CD4-positive, alpha-beta T cell treated with Interleukin-12 subunit alpha and Interleukin-12 subunit beta, for 1 hour (primary cell): ENCODE data around the gene PRKCB.
"Not testable (repeated sequence)": the region's sequence is repeated elsewhere in the genome, so short reads cannot be mapped to it uniquely, and the experiment has no call there.

ENCODE experiments used
- DNase-seq: peaks from one replicate; pipeline ENCODE4 v3.0.0-alpha.2; 2020

PRKCB gene

GRCh38 chr16:24102209-24102660, 266.5 kb downstream of the PRKCB start:
- no peak for DNase-seq

GRCh38 chr16:24105471-24105870, 269.7 kb downstream of the PRKCB start:
- DNase-seq = not testable (repeated sequence)

GRCh38 chr16:24108090-24108489, 272.3 kb downstream of the PRKCB start:
- not testable (repeated sequence) for DNase-seq

GRCh38 chr16:24111724-24112302, 276.0 kb downstream of the PRKCB start:
- DNase-seq = no peak

DNA sequence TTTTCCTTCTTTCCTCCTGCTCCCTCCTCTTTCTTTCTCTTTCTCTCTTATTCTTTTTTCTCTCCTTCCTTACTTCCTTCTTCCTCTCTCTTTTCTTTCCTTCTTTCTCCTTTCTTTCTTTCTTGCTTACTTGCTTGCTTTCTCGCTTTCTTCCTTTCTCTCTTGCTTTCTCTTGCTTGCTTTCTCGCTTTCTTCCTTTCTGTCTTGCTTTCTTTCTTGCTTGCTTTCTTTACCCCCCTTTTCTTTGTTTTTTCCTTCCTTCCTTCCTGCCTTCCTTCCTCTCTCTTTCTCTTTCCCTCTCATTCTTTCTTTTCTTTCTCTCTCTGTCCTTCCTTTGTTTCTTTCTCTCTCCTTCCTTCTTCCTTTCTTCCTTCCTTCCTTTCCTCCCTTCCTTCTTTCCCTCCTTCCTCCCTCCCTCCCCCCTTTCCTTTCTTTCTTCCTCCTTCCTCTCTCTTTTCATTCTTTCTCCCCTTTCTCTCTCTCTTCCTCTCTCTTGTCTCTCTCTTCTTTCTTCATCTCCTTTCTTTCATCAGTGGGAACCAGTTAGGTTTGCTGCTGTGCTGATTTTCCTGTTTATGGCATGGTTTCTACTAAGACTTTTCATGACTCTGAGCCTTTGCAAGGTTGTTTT, 277.4 kb downstream of the PRKCB start:
- DNase-seq = no peak

GRCh38 chr16:24114876-24115275, 279.1 kb downstream of the PRKCB start:
- DNase-seq = no peak

DNA sequence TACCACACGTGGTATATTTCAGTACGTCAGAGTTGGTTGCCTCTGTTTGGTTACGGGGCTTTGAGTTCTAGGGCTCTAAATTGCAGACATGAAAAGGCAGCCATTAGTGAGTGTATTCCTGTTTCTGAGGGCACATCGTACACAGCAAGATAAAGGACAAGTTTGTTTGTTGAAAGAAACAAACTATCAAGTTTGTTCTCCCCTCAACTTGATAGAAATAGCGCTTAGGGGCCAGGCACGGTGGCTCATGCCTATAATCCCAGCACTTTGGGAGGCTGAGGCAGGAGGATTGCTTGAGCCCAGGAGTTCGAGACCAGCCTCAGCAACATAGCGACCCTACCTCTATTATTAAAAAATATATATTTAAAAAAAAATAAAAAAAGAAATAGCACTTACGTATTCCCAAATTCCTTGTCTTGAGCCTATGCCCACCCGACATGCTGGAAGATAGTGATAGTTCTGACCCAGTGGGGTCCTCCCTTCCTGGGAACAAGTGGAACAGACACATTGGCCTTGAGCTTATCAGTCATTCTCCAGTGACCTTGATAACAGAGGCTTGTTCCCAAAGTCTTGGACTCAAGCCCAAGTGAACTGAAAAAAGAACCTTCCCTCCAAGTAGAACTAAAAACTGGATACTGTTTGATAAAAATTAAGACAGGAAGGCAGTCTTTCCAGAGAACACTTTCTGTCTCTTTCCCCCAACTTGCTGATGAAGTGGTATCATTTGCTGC, 280.4 kb downstream of the PRKCB start:
- DNase-seq = no peak

- no peak for DNase-seq
These were observed 281.2 kb downstream of the PRKCB start for GRCh38 chr16:24116989-24117388.

- no peak for DNase-seq
These were observed 281.9 kb downstream of the PRKCB start for GRCh38 chr16:24117680-24118079.

DNA sequence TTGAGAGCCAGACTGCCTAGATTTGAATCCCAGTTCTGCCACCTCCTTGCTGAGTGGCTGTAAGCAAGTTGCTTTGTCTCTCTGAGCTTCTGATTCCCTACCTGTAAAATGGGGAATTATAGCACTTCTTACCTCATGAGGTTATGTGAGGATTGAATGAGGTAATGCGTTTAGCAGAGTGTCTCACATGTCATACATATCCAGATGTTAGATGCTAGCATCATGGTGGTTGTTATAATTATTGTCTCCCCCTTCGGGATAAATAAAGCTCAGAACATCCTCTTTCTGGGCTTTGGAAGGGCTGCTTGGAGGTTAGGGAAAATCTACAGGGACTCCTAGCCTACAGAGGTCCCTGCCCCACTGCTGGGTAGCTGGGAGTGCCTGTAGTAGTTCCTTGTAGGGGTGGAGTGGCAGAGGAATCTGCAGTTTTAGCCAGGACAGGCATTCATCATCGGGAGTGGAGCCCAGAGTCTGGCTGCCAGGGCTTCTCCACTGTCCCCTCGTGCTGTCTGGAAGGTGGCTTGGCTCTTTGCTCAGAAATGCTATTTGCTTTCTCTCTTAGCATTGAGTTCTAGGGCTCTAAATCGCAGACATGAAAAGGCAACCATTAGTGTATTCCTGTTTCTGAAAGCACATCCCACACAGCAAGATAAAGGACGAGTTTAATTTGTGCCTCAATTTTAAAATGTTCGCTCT, 282.5 kb downstream of the PRKCB start:
- no peak for DNase-seq

DNA sequence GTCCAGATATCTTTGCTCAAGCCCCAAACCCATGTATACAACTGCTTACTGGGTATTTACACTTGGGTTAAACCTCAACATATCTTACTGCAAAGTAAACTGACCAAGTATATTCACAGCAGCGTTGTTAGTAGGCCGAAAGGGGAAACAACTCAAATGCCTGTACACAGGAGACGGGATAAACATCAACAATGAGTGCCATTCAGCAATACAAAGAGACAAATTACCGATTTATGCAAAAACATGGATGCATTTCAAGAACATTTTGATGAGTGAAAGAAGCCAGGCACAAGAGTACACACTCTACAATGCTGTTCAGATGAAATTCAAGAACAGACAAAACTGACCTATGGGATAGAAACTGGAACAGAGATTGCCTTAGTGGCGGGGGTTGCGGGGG, 284.0 kb downstream of the PRKCB start:
- no peak for DNase-seq

DNA sequence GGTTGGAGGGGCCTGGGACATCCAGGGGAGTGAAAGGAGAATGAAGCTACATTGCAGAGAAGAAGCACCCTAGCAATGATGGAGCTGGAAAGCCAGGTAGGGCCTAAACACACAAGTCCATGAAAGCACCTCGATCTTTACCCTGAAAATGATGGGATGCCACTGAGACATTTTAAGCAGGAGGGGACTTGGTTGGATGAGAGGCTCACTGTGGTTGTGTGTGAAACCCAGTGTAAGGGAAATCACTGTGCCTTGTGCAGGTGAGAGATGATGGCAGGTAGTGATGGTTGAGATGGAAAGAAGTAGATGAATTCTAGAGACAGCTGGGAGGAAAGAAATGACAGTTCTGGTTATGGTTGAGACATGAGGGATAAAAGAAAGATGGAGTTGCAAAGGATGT, 287.5 kb downstream of the PRKCB start:
- DNase-seq = no peak

DNA sequence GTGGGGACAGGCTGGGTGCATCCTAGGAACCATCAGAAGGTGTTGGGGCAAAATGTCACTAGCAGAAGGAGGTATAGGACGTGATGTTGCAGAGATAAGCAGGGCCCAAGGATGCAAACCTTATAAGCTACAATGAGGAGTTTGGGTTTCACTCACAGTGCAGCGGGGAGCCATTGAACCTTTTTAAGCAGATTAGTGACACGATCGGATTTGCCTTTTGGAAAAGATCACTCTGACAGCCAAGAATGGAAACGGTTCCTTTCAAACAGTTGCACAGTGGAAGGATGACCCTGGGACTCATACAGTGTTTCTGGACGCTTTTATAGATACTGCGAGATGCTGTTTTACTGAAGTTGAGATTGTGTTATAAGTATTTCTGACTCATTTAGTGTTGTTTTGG, 288.5 kb downstream of the PRKCB start:
- DNase-seq = no peak

GRCh38 chr16:24125214-24125613, 289.4 kb downstream of the PRKCB start:
- no peak for DNase-seq

GRCh38 chr16:24129412-24129918, 293.7 kb downstream of the PRKCB start:
- DNase-seq = no peak

DNA sequence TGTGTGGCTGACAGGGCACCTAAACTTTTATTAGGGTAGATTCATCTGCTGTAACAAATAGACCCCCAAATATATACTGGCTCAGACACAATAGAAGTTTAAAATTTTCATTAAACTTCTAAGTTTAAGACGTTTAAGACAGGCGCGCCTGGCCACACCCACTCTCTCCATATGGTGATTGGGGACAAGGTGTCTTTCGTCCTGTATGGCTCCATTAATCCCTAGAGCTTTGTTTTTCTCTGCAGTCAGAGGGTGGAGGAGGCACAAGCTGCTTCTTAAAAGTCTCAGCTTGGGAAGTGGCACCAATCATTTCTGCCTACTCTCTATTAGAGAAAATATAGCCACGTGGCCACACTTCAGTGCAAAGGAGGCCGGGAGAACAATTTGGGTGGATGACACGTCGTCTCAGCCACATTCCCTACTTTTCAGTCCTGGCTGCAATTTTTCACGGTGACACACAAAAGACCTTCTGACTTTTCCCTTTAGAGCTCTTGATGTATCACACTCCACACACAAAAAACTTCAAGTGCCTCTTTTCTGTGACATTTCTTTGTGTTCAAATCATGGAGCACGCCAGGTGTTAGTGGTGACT, 294.8 kb downstream of the PRKCB start:
- DNase-seq = no peak

- DNase-seq = no peak
These were observed 295.5 kb downstream of the PRKCB start for GRCh38 chr16:24131294-24131693.

- DNase-seq = no peak
These were observed 296.4 kb downstream of the PRKCB start for GRCh38 chr16:24132048-24132796.

GRCh38 chr16:24132797-24133155, 297.0 kb downstream of the PRKCB start:
- DNase-seq = no peak

GRCh38 chr16:24135624-24136565, 300.1 kb downstream of the PRKCB start:
- DNase-seq = no peak

DNA sequence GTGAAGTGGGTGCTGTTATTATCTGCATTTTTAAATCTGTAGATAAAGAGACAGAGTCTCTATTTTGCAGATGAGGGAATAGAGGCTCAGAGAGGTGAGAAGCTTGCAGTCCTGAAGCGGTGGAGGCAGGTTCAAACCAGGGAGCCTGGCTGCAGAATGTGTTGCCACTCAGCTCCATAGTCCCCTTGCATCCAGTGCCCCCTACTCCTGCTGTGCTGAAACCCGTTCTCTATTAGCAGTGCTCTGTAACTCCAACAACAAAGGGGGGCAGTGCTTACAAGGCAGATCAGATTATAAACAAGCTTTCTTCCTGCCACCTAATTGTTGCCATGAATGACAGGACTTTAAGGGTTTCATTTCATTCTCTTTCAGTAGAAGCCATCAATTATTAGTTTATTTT, 302.2 kb downstream of the PRKCB start:
- DNase-seq = no peak
